GM12878 (cell line): ENCODE results near the gene DYSF. TPM values are rescaled to one million over a fixed set of nuclear protein-coding genes. Genes with fewer than 3 reads are reported as not detected.

Experiments
- ATAC-seq: fragments of 200-7000 bp; cut with Tn5 transposase; 3 replicates; pipeline ENCODE4 v1.9.1; 2020; ENCODE audit warnings: mild to moderate bottlenecking, moderate library complexity
- BruUV-seq: library from RNA; stranded (reverse); fragments of 400-500 nt; replicated peaks from 2 replicates; lab custom pipeline; 2021; lab: Mats Ljungman, UMichigan
- CTCF ChIA-PET: fragments of 300-600 bp; sonication (Branson Sonifier 250); formaldehyde crosslinking; extraction: SDS; loops from one replicate; lab custom pipeline; 2021; ENCODE audit warnings: inconsistent platforms; lab: Yijun Ruan, JAX
- POLR2A ChIA-PET: fragments of 350-600 bp; formaldehyde crosslinking; extraction: SDS; loops from one replicate; lab custom pipeline; 2021; ENCODE audit warnings: inconsistent platforms; lab: Charles Lee
- RAD21 ChIA-PET: fragments of 300-600 bp; sonication (Branson Sonifier 250); formaldehyde crosslinking; loops from one replicate; lab custom pipeline; 2023; ENCODE audit warnings: antibody characterized with exemption; ENCODE audit not compliant: unreplicated experiment; lab: Charles Lee
- SMC1A ChIA-PET: fragments of 300-600 bp; sonication (Branson Sonifier 250); formaldehyde crosslinking; loops from one replicate; lab custom pipeline; 2023; ENCODE audit not compliant: unreplicated experiment, uncharacterized antibody; lab: Charles Lee
- DNase-seq: peaks from one replicate; pipeline ENCODE4 v3.0.0-alpha.2; 2011; ENCODE audit warnings: low read depth, low spot score
- FAIRE-seq: peaks from 3 replicates; lab custom pipeline; 2011; peaks lifted over from hg19 to GRCh38; lab: Jason Lieb, UNC
- H2AFZ ChIP-seq: 2 replicates; pipeline ENCODE4 v1.6.0; 2011; ENCODE audit warnings: low read depth, low read length, control low read depth; ENCODE audit not compliant: control insufficient read depth
- H3K27ac ChIP-seq: 2 replicates; pipeline ENCODE4 v1.5.1; 2011; ENCODE audit warnings: control low read depth; ENCODE audit not compliant: control insufficient read depth, insufficient read depth
- H3K27me3 ChIP-seq, 2 experiments: replicated peaks in 1 of 2; 2 replicates each; pipeline versions ENCODE4 v1.6.0 to v1.6.1; 2011; ENCODE audit warnings: low read length in 1 of 2; ENCODE audit not compliant: control insufficient read depth in 2 of 2, insufficient read depth in 2 of 2
- H3K36me3 ChIP-seq, 2 experiments: 2 replicates each; pipeline ENCODE4 v1.5.1; 2011; ENCODE audit warnings: low read length in 1 of 2; ENCODE audit not compliant: control insufficient read depth in 2 of 2, insufficient read depth in 2 of 2
- H3K4me1 ChIP-seq: 2 replicates; pipeline ENCODE4 v1.6.1; 2011; ENCODE audit warnings: mild to moderate bottlenecking, low read length, moderate library complexity, mixed read lengths; ENCODE audit not compliant: control insufficient read depth, insufficient read depth
- H3K4me2 ChIP-seq: 2 replicates; pipeline ENCODE4 v1.6.0; 2011; ENCODE audit warnings: control low read depth; ENCODE audit not compliant: control insufficient read depth, insufficient read depth
- H3K4me3 ChIP-seq: fragments of 200-600 bp; sonication (generic); 2 replicates; pipeline ENCODE4 v1.5.1; 2016
- H3K79me2 ChIP-seq: 2 replicates; pipeline ENCODE4 v1.6.0; 2011; ENCODE audit warnings: low read length; ENCODE audit not compliant: control insufficient read depth, insufficient read depth
- H3K9ac ChIP-seq: 2 replicates; pipeline ENCODE4 v1.8.0; 2011; ENCODE audit warnings: low read length, control low read depth, mixed read lengths; ENCODE audit not compliant: control insufficient read depth, insufficient read depth
- H3K9me3 ChIP-seq: replicated peaks from 3 replicates; pipeline ENCODE4 v1.5.1; 2011; ENCODE audit warnings: mild to moderate bottlenecking, low read length; ENCODE audit not compliant: control insufficient read depth, insufficient read depth
- H4K20me1 ChIP-seq: 2 replicates; pipeline ENCODE4 v1.6.0; 2011; ENCODE audit not compliant: control insufficient read depth, insufficient read depth
- CHD2 ChIP-seq: IDR thresholded peaks from 2 replicates; pipeline ENCODE4 v1.6.1; 2011; ENCODE audit warnings: low read depth, low read length, improper control_type of control experiment, borderline replicate concordance
- ETV6 ChIP-seq, 2 experiments: fragments of 450-650 bp in 1 of 2; IDR thresholded peaks in 1 of 2; conservative IDR thresholded peaks in 1 of 2; 2 replicates each; pipeline ENCODE4 v1.6.1; 2014; ENCODE audit warnings: antibody characterized with exemption in 1 of 2, borderline replicate concordance in 1 of 2, low read depth in 1 of 2, mild to moderate bottlenecking in 1 of 2, moderate library complexity in 1 of 2
- GATAD2B ChIP-seq: fragments of 450-650 bp; conservative IDR thresholded peaks from 2 replicates; pipeline ENCODE4 v1.6.1; 2017; ENCODE audit warnings: low read depth, mild to moderate bottlenecking, moderate library complexity
- HDGF ChIP-seq: fragments of 450-650 bp; IDR thresholded peaks from 2 replicates; pipeline ENCODE4 v1.6.1; 2016; ENCODE audit warnings: antibody characterized with exemption
- IKZF2 ChIP-seq, 2 experiments: fragments of 450-650 bp; IDR thresholded peaks; 2 replicates each; pipeline ENCODE4 v1.6.1; 2017; ENCODE audit warnings: mild to moderate bottlenecking in 2 of 2, moderate library complexity in 2 of 2
- IRF4 ChIP-seq: IDR thresholded peaks from 2 replicates; pipeline ENCODE4 v1.6.1; 2011; ENCODE audit warnings: low read depth, low read length
- MEF2B ChIP-seq: fragments of 450-650 bp; IDR thresholded peaks from 2 replicates; pipeline ENCODE4 v1.6.1; 2018; ENCODE audit warnings: mild to moderate bottlenecking, moderate library complexity; ENCODE audit not compliant: partially characterized antibody, poor library complexity, severe bottlenecking
- NFXL1 ChIP-seq: fragments of 450-650 bp; IDR thresholded peaks from 2 replicates; pipeline ENCODE4 v1.6.1; 2017; ENCODE audit warnings: antibody characterized with exemption, mild to moderate bottlenecking, borderline replicate concordance
- RAD21 ChIP-seq: IDR thresholded peaks from 2 replicates; pipeline ENCODE4 v1.6.1; 2011; ENCODE audit warnings: mild to moderate bottlenecking, low read depth, low read length, moderate library complexity; ENCODE audit not compliant: insufficient read depth
- TCF3 ChIP-seq: IDR thresholded peaks from 2 replicates; pipeline ENCODE4 v1.6.1; 2012; ENCODE audit warnings: low read depth, mild to moderate bottlenecking, low read length, borderline replicate concordance; ENCODE audit not compliant: insufficient read depth
- WGBS: methylation state at CpG from one replicate; pipeline ENCODE4 v1.1.6; 2016; ENCODE audit warnings: low lambda C conversion rate; ENCODE audit not compliant: insufficient replicate concordance, insufficient coverage; ENCODE audit errors: missing lambda C conversion rate; 5-methylcytosine and 5-hydroxymethylcytosine counted together
- in situ Hi-C: fragments of 300-500 bp; cut with MboI; formaldehyde crosslinking; loops from 9 replicates; pipeline ENCODE4 v1.14.3; 2018; ENCODE audit warnings: mixed read lengths
- intact Hi-C: fragments of 100-400 bp; cut with micrococcal nuclease; formaldehyde crosslinking; loops from one replicate; pipeline ENCODE4 v1.14.2; 2022; ENCODE audit not compliant: unreplicated experiment
- polyA plus RNA-seq, 11 experiments: library from polyadenylated mRNA; depleted of rRNA in 4 of 11; unstranded in 6 of 11; stranded (reverse) in 5 of 11; fragments of >200 nt; fragmentation: Nextera tagmentation in 4 of 11; fragmentation: Illumina TruSeq in 1 of 11; extraction: Ambion mirVana in 4 of 11; extraction: Trizol in 1 of 11; gene quantifications; 1 replicate in 1 of 11; 2 replicates in 10 of 11; pipeline versions ENCODE4 v1.2.1 to v1.2.3, GENCODE V29; 2011 to 2016; ENCODE audit warnings: inconsistent platforms in 2 of 11, missing spikeins in 2 of 11, low read depth in 1 of 11
- total RNA-seq, 4 experiments: library from RNA; depleted of rRNA in 3 of 4; stranded (reverse); fragments of >200 nt in 3 of 4; fragmentation: Illumina TruSeq in 1 of 4; extraction: Trizol in 1 of 4; gene quantifications; 2 replicates each; pipeline versions ENCODE4 v1.2.1 to v1.2.3, GENCODE V29; 2013 to 2021
- TF ChIP-seq, protein P1 (sequence below): fragments of 450-650 bp; IDR thresholded peaks from 2 replicates; pipeline ENCODE4 v1.6.1; 2017; ENCODE audit warnings: mild to moderate bottlenecking
- TF ChIP-seq, protein P2 (sequence below): fragments of 450-650 bp; IDR thresholded peaks from 2 replicates; pipeline ENCODE4 v1.6.1; 2017; ENCODE audit warnings: borderline replicate concordance
- TF ChIP-seq, protein P3 (sequence below): fragments of 450-650 bp; IDR thresholded peaks from 2 replicates; pipeline ENCODE4 v1.6.1; 2017; ENCODE audit warnings: mild to moderate bottlenecking, moderate library complexity

DYSF gene
- total and polyA plus RNA-seq, 10 of the 15 experiments (the other 5 are each of a cell fraction or from before 2014, with no cell fraction given) = under 0.01 to 0.15 (median 0.03) TPM; not detected in 7

DNA sequence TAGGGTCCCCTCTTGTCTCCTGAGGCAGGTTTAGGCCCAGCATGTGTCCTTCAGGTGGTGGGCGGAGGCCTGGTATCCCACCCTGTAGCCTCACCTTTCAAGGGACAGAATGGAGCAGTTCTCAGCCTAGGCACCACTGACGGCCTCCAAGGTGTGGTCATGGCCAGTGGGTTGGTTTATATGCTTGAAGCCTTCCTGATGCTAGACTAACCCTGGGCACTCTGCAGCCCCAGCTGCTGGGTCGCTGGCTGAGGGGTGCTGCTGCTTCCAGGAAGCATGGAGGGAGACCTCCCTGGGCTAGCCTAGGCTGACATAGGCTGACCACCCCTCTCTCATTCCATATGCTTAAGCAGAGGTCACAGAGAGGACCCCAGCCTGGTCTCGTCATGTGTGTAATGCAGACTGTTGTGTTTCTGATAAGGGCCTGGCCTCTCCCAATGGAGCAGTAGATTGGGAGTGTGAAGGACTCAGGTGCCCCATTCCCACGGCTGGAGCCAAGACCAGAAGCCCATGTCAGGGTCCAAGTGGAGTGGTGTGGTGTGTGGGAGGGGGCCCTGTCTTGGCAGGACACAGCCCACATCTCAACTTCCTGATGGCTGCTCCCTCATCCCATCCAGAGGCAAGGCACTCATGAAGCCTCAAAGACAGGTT, 206.6 kb downstream of the DYSF start (continued):
- TF ChIP-seq, protein P1, sequence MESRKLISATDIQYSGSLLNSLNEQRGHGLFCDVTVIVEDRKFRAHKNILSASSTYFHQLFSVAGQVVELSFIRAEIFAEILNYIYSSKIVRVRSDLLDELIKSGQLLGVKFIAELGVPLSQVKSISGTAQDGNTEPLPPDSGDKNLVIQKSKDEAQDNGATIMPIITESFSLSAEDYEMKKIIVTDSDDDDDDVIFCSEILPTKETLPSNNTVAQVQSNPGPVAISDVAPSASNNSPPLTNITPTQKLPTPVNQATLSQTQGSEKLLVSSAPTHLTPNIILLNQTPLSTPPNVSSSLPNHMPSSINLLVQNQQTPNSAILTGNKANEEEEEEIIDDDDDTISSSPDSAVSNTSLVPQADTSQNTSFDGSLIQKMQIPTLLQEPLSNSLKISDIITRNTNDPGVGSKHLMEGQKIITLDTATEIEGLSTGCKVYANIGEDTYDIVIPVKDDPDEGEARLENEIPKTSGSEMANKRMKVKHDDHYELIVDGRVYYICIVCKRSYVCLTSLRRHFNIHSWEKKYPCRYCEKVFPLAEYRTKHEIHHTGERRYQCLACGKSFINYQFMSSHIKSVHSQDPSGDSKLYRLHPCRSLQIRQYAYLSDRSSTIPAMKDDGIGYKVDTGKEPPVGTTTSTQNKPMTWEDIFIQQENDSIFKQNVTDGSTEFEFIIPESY = no peak
- TF ChIP-seq MEF2B = no peak
- no peak for TF ChIP-seq IRF4
- TF ChIP-seq TCF3 = no peak
- TF ChIP-seq, protein P2, sequence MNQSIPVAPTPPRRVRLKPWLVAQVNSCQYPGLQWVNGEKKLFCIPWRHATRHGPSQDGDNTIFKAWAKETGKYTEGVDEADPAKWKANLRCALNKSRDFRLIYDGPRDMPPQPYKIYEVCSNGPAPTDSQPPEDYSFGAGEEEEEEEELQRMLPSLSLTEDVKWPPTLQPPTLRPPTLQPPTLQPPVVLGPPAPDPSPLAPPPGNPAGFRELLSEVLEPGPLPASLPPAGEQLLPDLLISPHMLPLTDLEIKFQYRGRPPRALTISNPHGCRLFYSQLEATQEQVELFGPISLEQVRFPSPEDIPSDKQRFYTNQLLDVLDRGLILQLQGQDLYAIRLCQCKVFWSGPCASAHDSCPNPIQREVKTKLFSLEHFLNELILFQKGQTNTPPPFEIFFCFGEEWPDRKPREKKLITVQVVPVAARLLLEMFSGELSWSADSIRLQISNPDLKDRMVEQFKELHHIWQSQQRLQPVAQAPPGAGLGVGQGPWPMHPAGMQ = no peak
- TF ChIP-seq IKZF2 (IDR thresholded peaks at IDR 0.05) = no peak
- TF ChIP-seq NFXL1 = no peak
- TF ChIP-seq, all 136 proteins: peak for 0

DNA sequence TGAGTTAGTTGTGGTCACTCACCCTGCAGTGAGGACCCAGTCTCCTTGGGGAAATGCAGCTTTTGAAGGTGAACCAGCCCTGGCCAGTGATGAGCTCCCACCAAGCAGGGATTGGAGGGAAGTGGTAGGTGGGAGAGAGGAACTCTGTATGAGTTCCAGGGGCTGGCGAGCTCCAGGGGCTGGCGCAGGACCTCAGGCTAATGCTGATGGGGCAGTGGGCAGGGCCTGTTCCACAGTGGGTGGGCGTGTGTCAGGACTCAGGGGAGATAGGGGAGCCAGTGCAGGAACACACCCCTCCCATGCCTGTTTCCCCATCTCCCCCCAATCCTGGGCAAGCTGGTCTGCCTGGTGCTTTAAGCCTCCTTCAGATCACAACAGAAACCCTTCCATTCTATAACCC, 208.4 kb downstream of the DYSF start:
- CTCF ChIA-PET = interaction anchor here (1.5 kb wide), 1 partner anchor 125 kb away, joined by 3 read pairs; no protein-coding TSS in a partner anchor
- DNase-seq = no peak
- Histone ChIP-seq H3K27ac (no peak overlapping the region), H2AFZ (no peak overlapping the region), H3K27me3 (no peaks in the 10 kb centered on the region), H3K79me2 (no peaks in the 10 kb centered on the region), H3K4me2 (no peak overlapping the region), H3K4me3 (no peak overlapping the region), H3K9me3 (peaks cover 1% of the 10 kb centered on the region; the same call in 1 of the 3 replicates), H3K36me3 (no peaks in the 10 kb centered on the region), H3K9ac (no peak overlapping the region), H4K20me1 (no peaks in the 10 kb centered on the region), H3K4me1 (no peaks in the 10 kb centered on the region)
- intact Hi-C loops (no loop called here), in situ Hi-C loops (no loop called here)
- ATAC-seq = no peak
- BruUV-seq = no TSS peak
- SMC1A ChIA-PET = no interaction called here
- FAIRE-seq = no peak
- POLR2A ChIA-PET = no interaction called here
- RAD21 ChIA-PET = no interaction called here
- 29% methylated on average over 2 of the region's 3 CpGs for WGBS
- TF ChIP-seq RAD21 (no peak), HDGF (no peak), ETV6 (conservative IDR thresholded peaks at IDR 0.05 in 1 of 2, IDR thresholded peaks at IDR 0.05 in 1 of 2; ENCODE audit: borderline replicate concordance in 1 of 2, low read depth in 1 of 2) (no peak), CHD2 (no peak), GATAD2B (no peak)
- TF ChIP-seq, protein P3, sequence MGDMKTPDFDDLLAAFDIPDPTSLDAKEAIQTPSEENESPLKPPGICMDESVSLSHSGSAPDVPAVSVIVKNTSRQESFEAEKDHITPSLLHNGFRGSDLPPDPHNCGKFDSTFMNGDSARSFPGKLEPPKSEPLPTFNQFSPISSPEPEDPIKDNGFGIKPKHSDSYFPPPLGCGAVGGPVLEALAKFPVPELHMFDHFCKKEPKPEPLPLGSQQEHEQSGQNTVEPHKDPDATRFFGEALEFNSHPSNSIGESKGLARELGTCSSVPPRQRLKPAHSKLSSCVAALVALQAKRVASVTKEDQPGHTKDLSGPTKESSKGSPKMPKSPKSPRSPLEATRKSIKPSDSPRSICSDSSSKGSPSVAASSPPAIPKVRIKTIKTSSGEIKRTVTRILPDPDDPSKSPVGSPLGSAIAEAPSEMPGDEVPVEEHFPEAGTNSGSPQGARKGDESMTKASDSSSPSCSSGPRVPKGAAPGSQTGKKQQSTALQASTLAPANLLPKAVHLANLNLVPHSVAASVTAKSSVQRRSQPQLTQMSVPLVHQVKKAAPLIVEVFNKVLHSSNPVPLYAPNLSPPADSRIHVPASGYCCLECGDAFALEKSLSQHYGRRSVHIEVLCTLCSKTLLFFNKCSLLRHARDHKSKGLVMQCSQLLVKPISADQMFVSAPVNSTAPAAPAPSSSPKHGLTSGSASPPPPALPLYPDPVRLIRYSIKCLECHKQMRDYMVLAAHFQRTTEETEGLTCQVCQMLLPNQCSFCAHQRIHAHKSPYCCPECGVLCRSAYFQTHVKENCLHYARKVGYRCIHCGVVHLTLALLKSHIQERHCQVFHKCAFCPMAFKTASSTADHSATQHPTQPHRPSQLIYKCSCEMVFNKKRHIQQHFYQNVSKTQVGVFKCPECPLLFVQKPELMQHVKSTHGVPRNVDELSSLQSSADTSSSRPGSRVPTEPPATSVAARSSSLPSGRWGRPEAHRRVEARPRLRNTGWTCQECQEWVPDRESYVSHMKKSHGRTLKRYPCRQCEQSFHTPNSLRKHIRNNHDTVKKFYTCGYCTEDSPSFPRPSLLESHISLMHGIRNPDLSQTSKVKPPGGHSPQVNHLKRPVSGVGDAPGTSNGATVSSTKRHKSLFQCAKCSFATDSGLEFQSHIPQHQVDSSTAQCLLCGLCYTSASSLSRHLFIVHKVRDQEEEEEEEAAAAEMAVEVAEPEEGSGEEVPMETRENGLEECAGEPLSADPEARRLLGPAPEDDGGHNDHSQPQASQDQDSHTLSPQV = no peak
